ENCODE data around the gene UBR4. TPM values are rescaled to one million over a fixed set of nuclear protein-coding genes. Genes with fewer than 3 reads are reported as not detected.

Gene UBR4
- total and polyA plus RNA-seq, 7 donors: 32.4 to 215 (median 73.5) TPM

- no peaks in the 10 kb centered on the region for H3K9me3 ChIP-seq
- no peak overlapping the region for H3K4me3 ChIP-seq
- H3K27me3 ChIP-seq: no peaks in the 10 kb centered on the region
- H3K4me1 ChIP-seq: peaks cover 0 to 33% (median 33%) of the 10 kb centered on the region in 4 donors
- WGBS, 2 donors: 78 to 81% methylated on average over 3 of the region's 3 CpGs
- intact Hi-C loops (cut with DNase I): no loop called here
- no peak for DNase-seq
- H3K36me3 ChIP-seq: peaks cover 6 to 91% (median 30%) of the 10 kb centered on the region in 4 donors
- TF ChIP-seq POLR2A (IDR thresholded peaks at IDR 0.05) (no peak), EP300 (IDR thresholded peaks at IDR 0.05) (no peak), CTCF (IDR thresholded peaks at IDR 0.05) (no peak), POLR2AphosphoS5 (IDR thresholded peaks at IDR 0.05) (no peak)
- H3K27ac ChIP-seq: no peak overlapping the region
Measured at GRCh38 chr1:19229229-19229628, 19.2 kb upstream of the UBR4 start.

- no peak overlapping the region for H3K4me3 ChIP-seq
- H3K9me3 ChIP-seq: no peaks in the 10 kb centered on the region
- 85 to 92% methylated on average over 15 of the region's 15 CpGs for WGBS, 2 donors
- no peak for DNase-seq
- H3K27ac ChIP-seq: no peak overlapping the region
- peaks cover 14 to 100% (median 41%) of the 10 kb centered on the region in 4 donors for H3K36me3 ChIP-seq
- intact Hi-C loops (cut with DNase I): no loop called here
- no peaks in the 10 kb centered on the region for H3K27me3 ChIP-seq
- no peak for TF ChIP-seq POLR2A (IDR thresholded peaks at IDR 0.05)
- no peak for TF ChIP-seq CTCF (IDR thresholded peaks at IDR 0.05)
- no peak for TF ChIP-seq EP300 (IDR thresholded peaks at IDR 0.05)
- TF ChIP-seq POLR2AphosphoS5 (IDR thresholded peaks at IDR 0.05): no peak
- no peaks in the 10 kb centered on the region for H3K4me1 ChIP-seq
Measured at GRCh38 chr1:19222979-19223824, 13.1 kb upstream of the UBR4 start.

- DNase-seq: no peak
- no peak overlapping the region for H3K27ac ChIP-seq
- no peaks in the 10 kb centered on the region for H3K27me3 ChIP-seq
- no peaks in the 10 kb centered on the region for H3K9me3 ChIP-seq
- WGBS, 2 donors: 97 to 98% methylated on average over 11 of the region's 11 CpGs
- intact Hi-C loops (cut with DNase I): no loop called here
- no peak overlapping the region for H3K4me3 ChIP-seq
- H3K4me1 ChIP-seq: no peaks in the 10 kb centered on the region
- TF ChIP-seq POLR2AphosphoS5 (IDR thresholded peaks at IDR 0.05): no peak
- no peak for TF ChIP-seq POLR2A (IDR thresholded peaks at IDR 0.05)
- TF ChIP-seq EP300 (IDR thresholded peaks at IDR 0.05): no peak
- TF ChIP-seq CTCF (IDR thresholded peaks at IDR 0.05): no peak
- H3K36me3 ChIP-seq: peaks cover 14 to 100% (median 44%) of the 10 kb centered on the region in 4 donors
Measured at GRCh38 chr1:19222573-19222972, 12.5 kb upstream of the UBR4 start.

- Histone ChIP-seq H3K27ac (peak overlapping the region in 2 of 4 donors; percentile 10 to 37), H3K4me3 (no peak overlapping the region), H3K4me1 (no peaks in the 10 kb centered on the region), H3K27me3 (no peaks in the 10 kb centered on the region), H3K36me3 (peaks cover 13 to 89% (median 35%) of the 10 kb centered on the region in 4 donors), H3K9me3 (no peaks in the 10 kb centered on the region)
- DNase-seq: peak; percentile 72
- TF ChIP-seq CTCF (IDR thresholded peaks at IDR 0.05): no peak
- TF ChIP-seq POLR2AphosphoS5 (IDR thresholded peaks at IDR 0.05): peak in 2 of 4 donors; percentile 36 to 44
- 71 to 77% methylated on average over 7 of the region's 7 CpGs for WGBS, 2 donors
- intact Hi-C loops (cut with DNase I): no loop called here
Measured at GRCh38 chr1:19220991-19221390, 10.9 kb upstream of the UBR4 start.

Measured in sigmoid colon (tissue), 7 donors.